Small intestine (tissue), 7 donors: ENCODE results near the gene GJB4. TPM values are rescaled to one million over a fixed set of nuclear protein-coding genes. Genes with fewer than 3 reads are reported as not detected.

Experiments used
- DNase-seq, 2 donors: peaks; one replicate each; pipeline versions ENCODE4 v3.0.0 to v3.0.0-alpha.2; 2013
- FAIRE-seq: peaks from 2 replicates; lab custom pipeline; 2012; peaks lifted over from hg19 to GRCh38; lab: Jason Lieb, UNC
- H3K27ac ChIP-seq, 3 donors: one replicate each; pipeline ENCODE4 v1.5.1; 2013; ENCODE audit warnings: low read length in 2 of 3, mild to moderate bottlenecking in 2 of 3, control low read depth in 1 of 3, inconsistent platforms in 1 of 3, low read depth in 1 of 3, moderate library complexity in 1 of 3
- H3K27me3 ChIP-seq, 3 donors: one replicate each; pipeline ENCODE4 v1.6.1; 2013; ENCODE audit warnings: low read length in 3 of 3, inconsistent platforms in 1 of 3; ENCODE audit not compliant: control insufficient read depth in 3 of 3, insufficient read depth in 3 of 3
- H3K36me3 ChIP-seq, 3 donors: one replicate each; pipeline ENCODE4 v1.6.1; 2013; ENCODE audit warnings: low read length in 3 of 3, inconsistent platforms in 1 of 3, low read depth in 1 of 3, mild to moderate bottlenecking in 1 of 3, moderate library complexity in 1 of 3; ENCODE audit not compliant: control insufficient read depth in 3 of 3, insufficient read depth in 2 of 3
- H3K4me1 ChIP-seq, 3 donors: one replicate each; pipeline ENCODE4 v1.6.1; 2013; ENCODE audit warnings: low read length in 2 of 3, inconsistent platforms in 1 of 3, low read depth in 1 of 3, mild to moderate bottlenecking in 1 of 3, moderate library complexity in 1 of 3; ENCODE audit not compliant: control insufficient read depth in 3 of 3, insufficient read depth in 2 of 3
- H3K4me3 ChIP-seq, 3 donors: one replicate each; pipeline ENCODE4 v1.5.1; 2013; ENCODE audit warnings: low read length in 3 of 3, control low read depth in 1 of 3, inconsistent platforms in 1 of 3, low read depth in 1 of 3, mild to moderate bottlenecking in 1 of 3, moderate library complexity in 1 of 3
- H3K9me3 ChIP-seq, 2 donors: one replicate each; pipeline ENCODE4 v1.6.1; 2013; ENCODE audit warnings: low read depth in 1 of 2, low read length in 1 of 2; ENCODE audit not compliant: control insufficient read depth in 2 of 2, insufficient read depth in 1 of 2
- WGBS, 3 donors: extraction: QIAGEN DNeasy Blood & Tissue Kit; methylation state at CpG; one replicate each; pipeline ENCODE4 v1.1.7; 2013; 5-methylcytosine and 5-hydroxymethylcytosine counted together
- polyA plus RNA-seq, 4 donors: library from polyadenylated mRNA; stranded (reverse) in 3 of 4; unstranded in 1 of 4; fragments of 200-250 nt in 3 of 4; fragments of 120-200 nt in 1 of 4; gene quantifications; one replicate each; pipeline versions ENCODE4 v1.2.1 to v1.2.3, GENCODE V29; 2013
- donor health status: healthy with polysubstance abuse.
- donor health status: control.
- donor health status: control.
- donor health status: Bipolar disorder and iron deficiency.
- donor health status: healthy.

Gene GJB4
- polyA plus RNA-seq, 4 donors: 0.07 to 0.47 TPM; not detected in 2

DNA sequence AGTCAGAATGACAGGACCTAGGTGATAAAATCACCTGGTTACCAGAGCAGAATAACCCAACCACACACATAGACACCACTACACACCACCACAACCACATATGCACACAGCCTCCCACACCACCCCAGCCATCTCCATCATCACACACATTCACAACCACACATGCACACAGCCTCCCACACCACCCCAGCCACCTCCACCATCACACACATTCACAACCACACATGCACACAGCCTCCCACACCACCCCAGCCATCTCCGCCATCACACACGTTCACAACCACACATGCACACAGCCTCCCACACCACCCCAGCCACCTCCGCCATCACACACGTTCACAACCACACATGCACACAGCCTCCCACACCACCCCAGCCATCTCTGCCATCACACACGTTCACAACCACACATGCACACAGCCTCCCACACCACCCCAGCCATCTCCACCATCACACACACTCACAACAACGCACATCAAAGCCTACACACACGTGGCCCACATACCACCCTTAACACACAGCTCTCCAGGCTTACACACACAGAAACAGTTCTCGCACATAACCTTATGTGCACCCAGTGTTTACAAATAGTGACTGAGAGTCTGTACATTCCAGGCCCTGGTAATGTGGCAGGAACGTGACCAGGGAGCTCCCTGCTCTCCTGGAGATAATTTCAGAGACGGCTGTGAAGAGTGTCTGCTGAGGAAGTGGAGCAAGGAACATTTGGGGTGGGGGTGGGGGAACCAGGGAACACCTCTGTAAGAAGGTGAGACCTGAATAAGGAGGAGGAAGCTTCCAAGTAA is 18.2 kb downstream of the GJB4 start:
- FAIRE-seq (no peak), DNase-seq (no peak)
- Histone ChIP-seq H3K27ac (no peak overlapping the region), H3K9me3 (no peaks in the 10 kb centered on the region), H3K4me1 (peaks cover 0 to 4% (median 0%) of the 10 kb centered on the region in 3 donors), H3K4me3 (no peak overlapping the region), H3K36me3 (no peaks in the 10 kb centered on the region), H3K27me3 (peaks cover 0 to 20% (median 19%) of the 10 kb centered on the region in 3 donors)
- 52 to 76% (median 54%) methylated on average over 10 of the region's 10 CpGs for WGBS, 3 donors

DNA sequence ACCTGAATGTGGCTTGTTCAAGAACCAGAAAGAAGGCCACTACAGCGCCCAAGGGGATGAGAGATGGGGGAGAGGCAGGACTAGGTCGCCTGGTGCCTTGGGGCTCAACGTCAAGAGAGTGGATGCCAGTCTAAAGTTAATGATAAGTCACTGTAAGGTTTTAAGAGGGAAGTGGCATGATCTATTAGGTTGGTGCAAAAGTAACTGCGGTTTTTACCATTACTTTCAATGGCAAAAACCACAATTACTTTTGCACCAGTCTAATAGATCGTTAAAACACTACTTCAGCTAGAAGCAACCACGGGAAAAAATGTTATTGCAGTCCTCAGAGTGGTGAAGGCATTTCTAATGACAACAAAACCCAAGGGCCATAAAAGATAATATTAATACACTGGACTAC is 18.8 kb downstream of the GJB4 start:
- WGBS, 3 donors: 70 to 79% (median 78%) methylated on average over 6 of the region's 6 CpGs
- DNase-seq (no peak), FAIRE-seq (no peak)
- Histone ChIP-seq H3K36me3 (no peaks in the 10 kb centered on the region), H3K27ac (no peak overlapping the region), H3K27me3 (peaks cover 0 to 20% (median 19%) of the 10 kb centered on the region in 3 donors), H3K4me3 (no peak overlapping the region), H3K4me1 (peaks cover 0 to 8% (median 0%) of the 10 kb centered on the region in 3 donors), H3K9me3 (no peaks in the 10 kb centered on the region)

GRCh38 chr1:34779005-34779404 is 19.5 kb downstream of the GJB4 start:
- Histone ChIP-seq H3K4me3 (no peak overlapping the region), H3K27ac (no peak overlapping the region), H3K27me3 (peaks cover 0 to 19% (median 19%) of the 10 kb centered on the region in 3 donors), H3K36me3 (no peaks in the 10 kb centered on the region), H3K9me3 (no peaks in the 10 kb centered on the region), H3K4me1 (peaks cover 0 to 9% (median 0%) of the 10 kb centered on the region in 3 donors)
- 84 to 92% (median 86%) methylated on average over 5 of the region's 5 CpGs for WGBS, 3 donors
- DNase-seq: no peak
- no peak for FAIRE-seq

DNA sequence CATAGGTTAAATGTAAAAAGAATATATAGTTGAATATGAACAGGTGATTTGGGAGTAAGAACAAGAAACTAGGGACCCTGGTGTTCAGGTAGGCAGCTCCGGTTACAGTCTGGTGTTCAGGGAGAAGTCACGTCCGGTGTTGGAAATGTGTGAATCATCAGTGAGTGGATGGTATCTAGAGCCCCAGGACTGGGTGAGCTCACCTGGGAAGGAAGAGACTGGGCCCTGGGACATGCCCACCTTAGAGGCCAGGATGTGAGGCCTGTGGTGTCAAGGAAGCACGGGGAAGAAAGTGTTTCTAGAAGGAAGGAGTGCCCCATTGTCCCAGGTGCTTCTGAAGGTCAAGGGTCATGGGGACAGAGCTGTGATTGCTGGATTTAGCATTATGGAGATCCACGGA is 20.0 kb downstream of the GJB4 start:
- Histone ChIP-seq H3K9me3 (no peaks in the 10 kb centered on the region), H3K4me1 (peaks cover 0 to 9% (median 0%) of the 10 kb centered on the region in 3 donors), H3K27me3 (peaks cover 0 to 19% (median 16%) of the 10 kb centered on the region in 3 donors), H3K36me3 (no peaks in the 10 kb centered on the region), H3K4me3 (no peak overlapping the region), H3K27ac (no peak overlapping the region)
- DNase-seq (no peak), FAIRE-seq (no peak)
- WGBS, 3 donors: 40 to 76% (median 60%) methylated on average over 5 of the region's 5 CpGs

- Histone ChIP-seq H3K9me3 (no peaks in the 10 kb centered on the region), H3K27ac (no peak overlapping the region), H3K4me3 (no peak overlapping the region), H3K27me3 (peaks cover 0 to 19% (median 16%) of the 10 kb centered on the region in 3 donors), H3K36me3 (no peaks in the 10 kb centered on the region), H3K4me1 (peaks cover 0 to 9% (median 0%) of the 10 kb centered on the region in 3 donors)
- no peak for FAIRE-seq
- no peak for DNase-seq
- 78 to 85% (median 79%) methylated on average over 5 of the region's 5 CpGs for WGBS, 3 donors
These were observed 20.4 kb downstream of the GJB4 start for GRCh38 chr1:34779962-34780361.

GRCh38 chr1:34780528-34780927 is 21.0 kb downstream of the GJB4 start:
- Histone ChIP-seq H3K27ac (no peak overlapping the region), H3K36me3 (no peaks in the 10 kb centered on the region), H3K4me1 (peaks cover 0 to 9% (median 0%) of the 10 kb centered on the region in 3 donors), H3K9me3 (no peaks in the 10 kb centered on the region), H3K27me3 (peaks cover 0 to 19% (median 16%) of the 10 kb centered on the region in 3 donors), H3K4me3 (no peak overlapping the region)
- DNase-seq: no peak
- whole genome bisulfite sequencing, 3 donors: 55 to 78% (median 66%) methylated on average over 2 of the region's 2 CpGs
- FAIRE-seq: no peak

DNA sequence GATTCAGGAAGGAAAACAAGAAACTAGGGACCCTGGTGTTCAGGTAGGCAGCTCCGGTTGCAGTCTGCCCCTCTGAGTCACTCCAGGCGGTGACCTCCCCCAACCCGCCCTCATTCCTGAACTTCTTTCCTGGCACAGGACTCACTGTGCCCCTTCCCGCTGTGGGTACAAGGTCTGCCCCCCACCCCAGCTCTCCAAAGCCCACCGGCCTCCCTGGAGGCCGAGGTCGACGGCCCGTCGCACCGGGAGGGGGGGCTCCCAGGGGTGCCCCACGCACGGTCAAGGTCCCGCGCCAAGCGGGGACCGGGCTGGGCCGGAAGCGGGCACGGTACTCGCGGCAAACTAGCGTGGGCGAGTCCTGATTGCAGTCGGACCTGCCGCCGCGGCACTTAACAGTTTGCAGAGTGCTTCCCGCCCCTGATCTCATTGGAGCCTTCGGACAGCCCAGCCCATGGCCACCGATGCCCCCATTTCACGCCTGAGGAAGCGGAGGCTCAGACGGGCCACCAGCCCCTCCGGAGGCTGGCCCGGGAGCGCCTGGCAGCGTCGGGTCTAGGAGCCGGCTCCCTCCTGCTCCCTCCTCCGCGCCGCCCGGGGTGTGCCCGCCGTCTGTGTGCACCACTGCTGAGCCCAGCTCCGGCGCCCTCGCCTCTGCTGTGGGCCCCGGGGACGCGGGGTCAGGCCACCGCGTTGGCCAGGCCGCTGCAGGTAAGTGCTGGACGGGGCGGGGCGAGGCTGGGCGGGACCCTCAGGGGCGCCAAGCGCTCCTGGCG is 21.7 kb downstream of the GJB4 start, which contains the start of gene GJB3:
TSS of gene GJB3 (plus strand) at position 144 of the 773 bp plus-strand sequence. CDS start 3,549 bp downstream, outside the sequence.
- Histone ChIP-seq H3K27me3 (peaks cover 0 to 19% (median 16%) of the 10 kb centered on the region in 3 donors), H3K27ac (peak within 1 kb of the TSS in 1 of 3 donors; percentile 38)

GRCh38 chr1:34781844-34782391 is 22.4 kb downstream of the GJB4 start:
- DNase-seq: peak; percentile 14 to 56
- Histone ChIP-seq H3K4me3 (peak overlapping the region in 2 of 3 donors; percentile 38 to 42), H3K4me1 (peaks cover 0 to 13% (median 0%) of the 10 kb centered on the region in 3 donors), H3K9me3 (no peaks in the 10 kb centered on the region), H3K36me3 (no peaks in the 10 kb centered on the region), H3K27ac (peak overlapping the region in 1 of 3 donors; percentile 38), H3K27me3 (peaks cover 0 to 19% (median 16%) of the 10 kb centered on the region in 3 donors)
- WGBS, 3 donors: 4 to 7% (median 7%) methylated on average over 14 to 18 of the region's 18 CpGs
- FAIRE-seq: no peak

More for the DNA sequence above, 21.7 kb downstream of the GJB4 start, which contains the start of gene GJB3:
- Histone ChIP-seq H3K4me1 (peaks cover 0 to 9% (median 0%) of the 10 kb centered on the region in 3 donors), H3K4me3 (peak within 1 kb of the TSS; percentile 10 to 42 (median 38)), H3K36me3 (no peaks in the 10 kb centered on the region), H3K9me3 (no peaks in the 10 kb centered on the region)
- DNase-seq (peak; percentile 12 to 53), FAIRE-seq (no peak)
- WGBS, 3 donors: 1 to 2% (median 1%) methylated on average over 39 to 62 of the region's 62 CpGs
